SK-N-MC (cell line): ENCODE measurements around the gene DMAC2.

ENCODE experiments used
- EZH2 ChIP-seq: fragments of 200-600 bp; sonication (generic); IDR thresholded peaks from one replicate; pipeline ENCODE4 v1.6.1; 2017; ENCODE audit warnings: antibody characterized with exemption
- POLR2AphosphoS5 ChIP-seq: IDR thresholded peaks from 2 replicates; pipeline ENCODE4 v1.6.1; 2012; ENCODE audit warnings: mild to moderate bottlenecking, low read depth, low read length, borderline replicate concordance

DNA sequence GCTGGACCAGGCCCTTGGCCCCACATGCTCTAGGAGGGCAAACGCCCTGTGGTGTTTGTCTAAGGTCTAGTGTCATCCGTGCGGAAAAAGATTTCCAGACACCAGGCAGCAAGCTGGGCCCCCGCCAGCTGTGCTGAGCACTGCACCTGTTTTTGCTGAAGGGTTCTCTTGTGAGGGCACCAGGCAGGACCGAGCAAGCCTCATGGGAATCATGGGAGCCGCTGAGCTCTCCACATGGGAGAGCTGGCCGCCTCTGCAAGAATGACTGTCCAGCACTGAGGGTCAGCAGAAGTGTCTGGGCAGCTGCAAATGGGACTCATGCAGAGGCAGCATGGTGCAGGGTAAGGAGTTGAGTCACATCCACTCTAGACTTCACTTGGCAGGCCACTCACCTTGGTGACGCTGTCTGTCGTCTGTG, 24.5 kb downstream of the DMAC2 start:
- no peak for TF ChIP-seq POLR2AphosphoS5
- TF ChIP-seq EZH2: no peak
